NCI-H1417 treated with DMSO at 0.1 percent for 48 hours (cell line): ENCODE results near the gene GUCY2D.
A peak's percentile ranks its signal among the peaks of the same experiment; 100 is the strongest.
"Not testable (repeated sequence)": the region's sequence is repeated elsewhere in the genome, so short reads cannot be mapped to it uniquely, and the experiment has no call there.

Experiments
- DNase-seq: peaks from one replicate; lab custom pipeline; 2025; lab: John Stamatoyannopoulos, UW

Gene GUCY2D

DNA sequence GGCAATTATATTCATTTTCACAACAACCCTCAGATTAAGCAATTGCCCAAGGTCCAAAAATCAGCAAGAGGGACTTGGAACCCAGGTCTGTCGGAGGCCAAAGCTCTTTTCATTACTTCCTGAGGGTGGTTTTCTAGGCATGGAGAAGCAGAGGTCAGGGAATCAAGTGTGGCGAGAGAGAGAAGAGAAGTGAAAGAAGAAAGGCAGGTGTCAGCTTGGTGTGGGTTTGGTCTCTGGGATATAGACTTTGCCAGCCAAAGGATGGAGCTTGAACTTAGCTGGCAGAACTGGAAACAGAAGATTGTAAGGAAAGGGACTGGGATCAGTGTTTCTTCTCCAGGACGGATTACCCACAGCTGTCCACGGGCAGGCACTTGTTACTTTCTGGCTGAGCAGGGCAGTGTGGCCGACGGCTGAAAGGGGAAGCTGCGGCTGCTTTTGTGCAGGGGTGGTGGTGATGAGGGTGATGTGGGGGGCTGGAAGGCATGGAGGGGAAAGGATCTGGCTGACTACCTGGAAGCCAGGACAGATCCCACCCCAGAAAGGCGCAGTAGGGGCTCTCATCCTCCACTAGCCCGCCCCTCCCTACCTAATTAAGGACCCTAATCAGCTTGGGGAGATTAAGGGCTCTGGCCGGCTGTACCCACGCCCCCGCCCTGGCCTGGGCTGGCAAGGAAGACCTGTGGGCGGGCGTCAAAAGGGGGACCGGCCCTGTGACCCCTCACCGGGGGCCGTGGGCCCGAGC lies at the start of gene GUCY2D:
Gene GUCY2D, plus strand, starts transcription at position 640 of the 745 bp plus-strand sequence. CDS start 433 bp downstream, outside the sequence.
- DNase-seq, result no peak

GRCh38 chr17:7953266-7953665 lies 49.1 kb upstream of the GUCY2D start:
- not testable (repeated sequence) for DNase-seq

- DNase-seq, result no peak
Observed at GRCh38 chr17:7955414-7956227, 46.8 kb upstream of the GUCY2D start.

- no peak for DNase-seq
Observed at GRCh38 chr17:7956228-7956965, 46.0 kb upstream of the GUCY2D start.

GRCh38 chr17:7959503-7960253 lies 42.7 kb upstream of the GUCY2D start:
- DNase-seq, result no peak

- no peak for DNase-seq
Observed at GRCh38 chr17:7961421-7961820, 41.0 kb upstream of the GUCY2D start.

DNA sequence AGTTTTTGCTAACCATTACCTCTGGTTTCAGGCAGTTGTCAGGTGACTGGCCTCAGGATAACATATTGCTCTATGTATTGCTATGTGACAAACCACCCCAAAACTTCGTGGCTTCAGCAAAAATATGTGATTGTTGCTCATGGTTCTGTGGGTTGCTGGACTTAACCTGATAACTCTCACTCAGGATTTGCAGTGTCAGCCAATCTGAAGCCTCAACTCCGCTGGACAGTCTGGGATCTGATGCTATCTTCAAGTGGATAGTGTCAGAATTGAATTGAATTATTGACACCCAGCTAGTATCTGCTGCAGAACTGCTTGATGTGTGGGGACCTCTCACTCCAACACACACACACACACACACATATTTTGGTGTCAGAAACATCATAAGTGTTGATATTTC lies 34.7 kb upstream of the GUCY2D start:
- no peak for DNase-seq

- no peak for DNase-seq
Observed at GRCh38 chr17:7969433-7969832, 33.0 kb upstream of the GUCY2D start.

DNA sequence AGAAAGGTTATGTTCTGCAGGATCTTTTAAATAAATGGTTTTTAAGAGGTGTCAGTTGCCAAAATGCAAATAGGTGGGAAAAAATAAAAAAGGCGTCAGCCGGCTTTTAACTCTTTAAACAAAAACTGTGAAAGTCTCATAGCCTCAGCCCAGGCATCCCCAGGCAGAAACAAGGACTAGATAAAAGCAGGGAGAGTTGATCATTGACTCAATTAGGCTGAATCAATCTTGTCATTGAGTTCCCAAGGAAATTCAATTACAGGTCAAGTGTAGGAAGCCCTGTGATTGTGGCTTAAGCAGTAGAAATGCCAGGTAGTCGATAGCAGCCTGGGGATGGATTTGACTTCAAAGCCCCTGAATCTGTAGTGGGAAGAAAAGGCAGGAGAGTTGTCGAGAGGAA lies 30.8 kb upstream of the GUCY2D start:
- DNase-seq, result no peak

DNA sequence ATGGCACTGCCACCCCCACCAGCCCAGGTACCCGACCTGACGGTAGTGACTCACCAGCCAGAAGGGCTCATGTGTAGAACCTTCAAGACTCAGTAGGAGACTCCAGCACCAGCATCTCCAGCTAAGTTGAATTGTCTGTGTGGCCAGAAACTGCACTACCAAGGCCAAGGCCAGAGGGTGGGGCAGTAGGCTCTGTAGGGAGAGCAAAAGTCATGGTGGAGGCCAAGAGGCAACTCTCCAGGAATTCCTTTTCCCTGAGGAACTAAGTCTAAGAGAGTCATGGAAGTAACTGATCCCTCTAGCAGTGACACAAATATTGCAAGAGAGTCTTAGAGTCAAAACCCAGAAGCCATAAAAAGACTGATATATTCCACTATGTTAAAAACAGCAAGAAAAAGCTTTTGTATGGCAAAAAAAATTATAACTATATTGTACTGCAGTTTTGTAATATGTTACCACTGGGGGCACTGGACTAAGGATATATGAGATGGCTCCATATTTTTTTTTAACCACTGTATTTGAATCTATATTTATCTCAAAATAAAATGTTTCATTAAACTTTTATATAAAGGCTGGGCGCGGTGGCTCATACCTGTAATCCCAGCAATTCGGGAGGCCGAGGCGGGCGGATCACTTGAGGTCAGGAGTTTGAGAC lies 30.2 kb upstream of the GUCY2D start:
- no peak for DNase-seq

GRCh38 chr17:7974638-7975131 lies 27.7 kb upstream of the GUCY2D start:
- DNase-seq, result no peak

DNA sequence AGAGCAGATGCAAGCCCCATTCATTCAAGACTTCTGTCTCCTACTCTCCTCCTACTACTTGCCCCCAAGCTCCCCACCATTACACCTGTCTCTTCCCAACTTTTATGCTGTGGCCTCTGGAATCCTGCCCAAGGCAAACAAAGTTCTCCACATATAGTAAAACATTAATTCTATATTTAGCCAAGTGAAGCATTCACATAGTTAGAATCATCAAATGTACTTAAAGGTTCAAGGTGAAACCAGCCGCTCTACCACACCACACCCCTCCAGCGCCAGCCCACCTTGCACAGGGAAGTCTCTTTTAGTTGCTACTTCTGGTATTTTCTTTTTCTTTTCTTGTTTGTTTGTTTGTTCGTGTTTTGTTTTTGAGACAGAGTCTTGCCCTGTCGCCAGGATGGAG lies 25.4 kb upstream of the GUCY2D start:
- no peak for DNase-seq

GRCh38 chr17:7977805-7978204 lies 24.6 kb upstream of the GUCY2D start:
- peak; percentile 3 for DNase-seq

- DNase-seq, result no peak
Observed at GRCh38 chr17:7982173-7982572, 20.2 kb upstream of the GUCY2D start.

DNA sequence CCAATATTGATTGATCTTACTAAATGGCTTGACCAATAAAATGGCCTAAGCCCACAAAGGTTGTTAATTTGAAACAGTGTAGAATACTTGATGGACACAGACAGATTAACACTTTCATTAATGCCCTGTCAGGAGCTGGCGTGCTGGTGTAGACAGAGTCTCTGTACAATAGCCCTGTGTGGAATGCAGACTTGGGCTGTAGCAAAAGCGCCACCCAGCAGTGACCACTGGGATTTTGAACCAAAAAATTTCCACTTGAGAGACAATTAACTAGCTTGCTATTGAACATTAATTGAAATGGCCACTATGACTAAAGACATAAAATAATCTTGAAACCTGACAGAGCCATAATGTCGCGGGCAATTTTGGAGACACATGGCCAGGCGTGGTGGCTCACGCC lies 19.7 kb upstream of the GUCY2D start:
- no peak for DNase-seq

- no peak for DNase-seq
Observed at GRCh38 chr17:7984904-7985303, 17.5 kb upstream of the GUCY2D start.

DNA sequence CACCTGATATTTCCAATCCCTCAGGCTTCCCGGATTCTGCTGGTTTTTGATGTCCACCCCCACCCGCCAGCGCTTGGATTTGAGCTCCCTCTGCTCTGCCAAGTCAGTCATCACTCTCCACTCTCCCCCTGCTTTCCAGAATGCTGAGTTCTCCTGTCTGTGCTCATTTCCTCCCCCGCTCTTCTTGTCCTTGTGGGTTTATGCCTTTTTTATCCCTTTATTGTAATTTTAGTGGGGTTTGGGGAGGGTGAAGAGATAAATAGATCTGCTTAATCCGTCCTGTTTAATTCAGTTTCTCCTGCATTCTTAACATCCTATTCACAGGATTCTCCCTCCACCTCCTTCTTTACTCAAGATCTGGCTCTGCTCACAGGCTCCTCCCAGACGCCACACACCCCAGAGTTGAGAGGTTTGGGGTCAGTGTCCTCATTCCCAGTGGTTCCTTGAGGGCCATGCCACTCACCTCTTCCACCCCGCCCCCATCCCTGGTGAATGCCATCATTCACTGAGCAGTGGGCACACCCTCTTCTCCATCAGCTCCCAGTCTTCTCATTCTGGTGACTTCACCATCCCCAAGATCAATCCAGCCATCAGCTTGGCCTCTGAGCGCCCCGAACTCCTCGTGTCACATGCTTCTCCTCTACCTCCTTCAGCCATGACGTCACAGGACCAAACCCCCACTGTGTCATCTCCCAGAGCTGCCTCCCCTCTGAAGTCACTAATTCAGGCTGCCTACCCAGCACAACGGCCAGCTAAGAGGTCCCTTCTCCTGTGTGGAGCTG lies 15.1 kb upstream of the GUCY2D start:
- no peak for DNase-seq

DNA sequence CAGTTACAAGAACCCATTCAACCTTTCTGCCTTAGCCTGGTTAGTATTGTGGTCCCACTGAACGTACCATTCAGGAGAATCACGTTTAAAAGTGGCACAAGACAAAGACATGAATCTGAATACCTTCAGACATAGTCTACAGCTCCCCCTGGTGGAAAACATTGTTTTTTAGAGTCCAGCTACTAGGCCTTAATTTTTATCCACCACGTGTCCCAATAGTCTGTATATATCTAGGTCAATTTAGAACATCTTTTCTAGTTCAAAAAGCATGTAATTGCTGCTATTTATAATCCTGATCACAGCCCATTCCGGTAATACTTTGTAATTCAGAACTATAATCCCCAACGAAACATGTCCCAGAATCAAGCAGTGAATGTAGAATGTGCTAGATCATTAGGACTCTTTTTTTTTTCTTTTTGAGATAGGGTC lies 13.7 kb upstream of the GUCY2D start:
- DNase-seq, result peak; percentile 15

GRCh38 chr17:7989781-7990655 lies 12.4 kb upstream of the GUCY2D start:
- DNase-seq, result no peak
